Measurements from ENCODE around the gene TBC1D1. TPM values are rescaled to one million over a fixed set of nuclear protein-coding genes. Genes with fewer than 3 reads are reported as not detected.

The TBC1D1 gene
- total and polyA plus RNA-seq, 12 donors = 85.4 to 153 (median 106) TPM

DNA sequence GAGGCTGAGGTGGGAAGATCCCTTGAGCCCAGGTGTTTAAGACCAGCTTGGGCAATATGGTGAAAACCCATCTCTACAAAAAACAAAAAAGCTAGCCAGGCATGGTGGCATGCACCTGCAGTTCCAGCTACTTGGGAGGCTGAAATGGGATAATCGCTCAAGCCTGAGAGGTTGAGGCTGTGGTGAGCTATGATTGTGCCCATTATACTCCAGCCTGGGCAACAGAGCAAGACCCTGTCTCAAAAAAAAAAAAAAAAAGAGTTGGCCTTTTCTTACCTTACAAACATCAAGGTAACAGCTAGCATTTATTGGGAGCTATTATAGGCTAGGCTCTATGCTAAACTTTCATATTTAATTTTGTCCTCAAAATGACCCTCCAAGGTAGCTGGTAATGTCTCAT, 112.7 kb downstream of the TBC1D1 start:
- no peaks in the 10 kb centered on the region for H3K36me3 ChIP-seq
- intact Hi-C loops (cut with DNase I) = no loop called here
- H3K27me3 ChIP-seq = no peaks in the 10 kb centered on the region
- H3K4me3 ChIP-seq = no peak overlapping the region
- H3K4me1 ChIP-seq = peaks cover 0 to 76% (median 43%) of the 10 kb centered on the region in 9 donors
- DNase-seq = no peak
- 96 to 100% methylated on average over 1 of the region's 1 CpG for WGBS, 2 donors
- no peak for ATAC-seq
- TF ChIP-seq, protein P1, sequence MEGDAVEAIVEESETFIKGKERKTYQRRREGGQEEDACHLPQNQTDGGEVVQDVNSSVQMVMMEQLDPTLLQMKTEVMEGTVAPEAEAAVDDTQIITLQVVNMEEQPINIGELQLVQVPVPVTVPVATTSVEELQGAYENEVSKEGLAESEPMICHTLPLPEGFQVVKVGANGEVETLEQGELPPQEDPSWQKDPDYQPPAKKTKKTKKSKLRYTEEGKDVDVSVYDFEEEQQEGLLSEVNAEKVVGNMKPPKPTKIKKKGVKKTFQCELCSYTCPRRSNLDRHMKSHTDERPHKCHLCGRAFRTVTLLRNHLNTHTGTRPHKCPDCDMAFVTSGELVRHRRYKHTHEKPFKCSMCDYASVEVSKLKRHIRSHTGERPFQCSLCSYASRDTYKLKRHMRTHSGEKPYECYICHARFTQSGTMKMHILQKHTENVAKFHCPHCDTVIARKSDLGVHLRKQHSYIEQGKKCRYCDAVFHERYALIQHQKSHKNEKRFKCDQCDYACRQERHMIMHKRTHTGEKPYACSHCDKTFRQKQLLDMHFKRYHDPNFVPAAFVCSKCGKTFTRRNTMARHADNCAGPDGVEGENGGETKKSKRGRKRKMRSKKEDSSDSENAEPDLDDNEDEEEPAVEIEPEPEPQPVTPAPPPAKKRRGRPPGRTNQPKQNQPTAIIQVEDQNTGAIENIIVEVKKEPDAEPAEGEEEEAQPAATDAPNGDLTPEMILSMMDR (IDR thresholded peaks at IDR 0.05) = no peak
- no peak overlapping the region for H3K27ac ChIP-seq
- no peaks in the 10 kb centered on the region for H3K9me3 ChIP-seq

DNA sequence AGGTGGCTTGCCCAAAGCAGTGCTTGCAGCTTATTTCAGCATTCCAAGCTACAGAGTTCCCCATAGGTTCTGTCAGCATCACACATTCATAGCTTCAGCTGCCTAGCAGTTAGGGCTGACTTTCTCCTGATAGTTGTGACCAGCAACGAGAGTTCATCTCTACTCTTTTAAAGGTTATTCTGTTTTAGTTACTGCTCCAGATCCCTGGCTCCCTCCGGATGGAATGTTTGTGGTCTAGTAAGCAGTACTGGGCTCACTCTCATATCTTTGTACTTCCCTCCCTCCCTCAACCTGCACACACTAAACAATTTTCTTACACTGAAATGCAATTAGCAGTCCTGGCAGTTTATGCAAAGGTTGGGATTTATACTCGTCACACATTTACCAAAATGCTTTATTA, 113.2 kb downstream of the TBC1D1 start:
- H3K27me3 ChIP-seq = no peaks in the 10 kb centered on the region
- intact Hi-C loops (cut with DNase I) = no loop called here
- H3K4me1 ChIP-seq = peaks cover 0 to 77% (median 44%) of the 10 kb centered on the region in 9 donors
- H3K9me3 ChIP-seq = no peaks in the 10 kb centered on the region
- peak in 2 of 8 donors; percentile 34 to 55 for ATAC-seq
- H3K36me3 ChIP-seq = no peaks in the 10 kb centered on the region
- TF ChIP-seq, protein P1 (IDR thresholded peaks at IDR 0.05) = no peak
- H3K27ac ChIP-seq = no peak overlapping the region
- 48 to 63% methylated on average over 3 of the region's 3 CpGs for WGBS, 2 donors
- no peak overlapping the region for H3K4me3 ChIP-seq
- no peak for DNase-seq

DNA sequence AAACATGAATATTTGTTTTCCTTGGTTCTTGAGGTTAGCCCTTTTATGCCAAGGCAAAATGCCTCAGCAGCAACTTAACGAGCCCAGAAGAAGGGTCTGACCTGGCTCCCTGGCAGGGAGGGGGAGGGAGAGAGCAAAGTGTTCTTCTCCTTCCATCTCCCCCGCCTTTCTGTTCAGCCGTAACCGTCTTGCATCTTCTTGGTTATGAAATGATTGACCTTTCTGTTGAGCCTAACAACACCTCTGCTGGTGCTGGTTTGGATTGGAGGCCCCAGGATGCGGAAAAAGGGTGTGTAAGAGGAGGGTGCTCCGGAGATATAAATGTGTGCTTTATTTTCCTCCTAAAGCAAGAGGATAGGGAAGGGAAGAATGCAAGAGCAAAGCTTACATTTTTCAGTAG, 114.0 kb downstream of the TBC1D1 start:
- Histone ChIP-seq H3K9me3 (no peaks in the 10 kb centered on the region), H3K27me3 (no peaks in the 10 kb centered on the region), H3K4me1 (peaks cover 0 to 77% (median 44%) of the 10 kb centered on the region in 9 donors), H3K4me3 (no peak overlapping the region), H3K27ac (peak overlapping the region in 2 of 10 donors; percentile 4 to 5), H3K36me3 (no peaks in the 10 kb centered on the region)
- ATAC-seq (peak in 2 of 8 donors; percentile 18 to 20), DNase-seq (no peak)
- intact Hi-C loops (cut with DNase I) = no loop called here
- 70 to 76% methylated on average over 6 of the region's 6 CpGs for WGBS, 2 donors
- TF ChIP-seq, protein P1 (IDR thresholded peaks at IDR 0.05) = no peak

DNA sequence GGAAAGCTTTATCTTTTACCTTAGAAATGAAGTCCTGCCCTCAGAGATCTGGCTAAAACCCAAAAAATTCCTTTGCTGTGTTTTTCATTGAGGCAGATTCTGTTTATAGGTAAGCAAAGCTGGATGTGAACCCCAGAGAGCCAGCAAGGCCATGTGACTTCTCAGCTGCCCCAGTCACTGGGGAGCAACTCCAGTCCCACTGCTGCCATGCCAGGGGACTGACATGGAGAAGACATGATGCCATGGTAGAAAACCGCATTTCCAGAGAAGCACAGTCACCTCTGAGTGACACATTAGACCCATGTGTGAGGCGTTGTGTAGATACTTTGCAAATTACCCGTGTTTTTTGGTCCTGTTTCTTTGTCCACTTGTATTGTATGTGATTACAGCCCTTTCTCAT, 114.8 kb downstream of the TBC1D1 start:
- no peaks in the 10 kb centered on the region for H3K9me3 ChIP-seq
- 78 to 90% methylated on average over 3 of the region's 3 CpGs for WGBS, 2 donors

More for the DNA sequence above, 114.8 kb downstream of the TBC1D1 start:
- no peaks in the 10 kb centered on the region for H3K27me3 ChIP-seq
- H3K36me3 ChIP-seq = no peaks in the 10 kb centered on the region
- H3K4me3 ChIP-seq = no peak overlapping the region
- ATAC-seq (peak in 5 of 8 donors; percentile 29 to 40 (median 34)), DNase-seq (no peak)
- TF ChIP-seq, protein P1 (IDR thresholded peaks at IDR 0.05) = no peak
- intact Hi-C loops (cut with DNase I) = no loop called here
- peak overlapping the region in 2 of 10 donors; percentile 5 for H3K27ac ChIP-seq
- H3K4me1 ChIP-seq = peaks cover 0 to 83% (median 52%) of the 10 kb centered on the region in 9 donors
